HG03378 (cell line): ENCODE data around the gene FKBP5.
"Not testable (repeated sequence)": the region's sequence is repeated elsewhere in the genome, so short reads cannot be mapped to it uniquely, and the experiment has no call there.

Experiments
- ATAC-seq: cut with Tn5 transposase; IDR thresholded peaks from one replicate; pipeline ENCODE4 v1.9.1; 2021; ENCODE audit warnings: mild to moderate bottlenecking, moderate library complexity; ENCODE audit not compliant: unreplicated experiment

Gene FKBP5

GRCh38 chr6:35622283-35622682, 66.4 kb downstream of the FKBP5 start:
- no peak for ATAC-seq

- ATAC-seq: no peak
These were observed 68.0 kb downstream of the FKBP5 start for GRCh38 chr6:35620706-35621105.

GRCh38 chr6:35613762-35614161, 75.0 kb downstream of the FKBP5 start:
- no peak for ATAC-seq

GRCh38 chr6:35611240-35611639, 77.5 kb downstream of the FKBP5 start:
- no peak for ATAC-seq

- ATAC-seq: no peak
These were observed 77.9 kb downstream of the FKBP5 start for GRCh38 chr6:35610830-35611229.

GRCh38 chr6:35609588-35609987, 79.1 kb downstream of the FKBP5 start:
- no peak for ATAC-seq

- ATAC-seq: no peak
These were observed 81.0 kb downstream of the FKBP5 start for GRCh38 chr6:35607517-35608233.

GRCh38 chr6:35605600-35605999, 83.1 kb downstream of the FKBP5 start:
- ATAC-seq: no peak

- ATAC-seq: no peak
These were observed 85.2 kb downstream of the FKBP5 start for GRCh38 chr6:35603326-35604202.

- no peak for ATAC-seq
These were observed 86.4 kb downstream of the FKBP5 start for GRCh38 chr6:35602133-35602946.

GRCh38 chr6:35601331-35602132, 87.2 kb downstream of the FKBP5 start:
- ATAC-seq: no peak

GRCh38 chr6:35600659-35601125, 88.0 kb downstream of the FKBP5 start:
- no peak for ATAC-seq

GRCh38 chr6:35599761-35600658, 88.7 kb downstream of the FKBP5 start:
- ATAC-seq: no peak

GRCh38 chr6:35598621-35599020, 90.1 kb downstream of the FKBP5 start:
- ATAC-seq: not testable (repeated sequence)

GRCh38 chr6:35596448-35597442, 92.0 kb downstream of the FKBP5 start:
- no peak for ATAC-seq

GRCh38 chr6:35594503-35595186, 94.1 kb downstream of the FKBP5 start:
- ATAC-seq: no peak

- no peak for ATAC-seq
These were observed 96.5 kb downstream of the FKBP5 start for GRCh38 chr6:35592178-35592577.
